ENCODE data around the gene TPPP2.

Gene TPPP2

DNA sequence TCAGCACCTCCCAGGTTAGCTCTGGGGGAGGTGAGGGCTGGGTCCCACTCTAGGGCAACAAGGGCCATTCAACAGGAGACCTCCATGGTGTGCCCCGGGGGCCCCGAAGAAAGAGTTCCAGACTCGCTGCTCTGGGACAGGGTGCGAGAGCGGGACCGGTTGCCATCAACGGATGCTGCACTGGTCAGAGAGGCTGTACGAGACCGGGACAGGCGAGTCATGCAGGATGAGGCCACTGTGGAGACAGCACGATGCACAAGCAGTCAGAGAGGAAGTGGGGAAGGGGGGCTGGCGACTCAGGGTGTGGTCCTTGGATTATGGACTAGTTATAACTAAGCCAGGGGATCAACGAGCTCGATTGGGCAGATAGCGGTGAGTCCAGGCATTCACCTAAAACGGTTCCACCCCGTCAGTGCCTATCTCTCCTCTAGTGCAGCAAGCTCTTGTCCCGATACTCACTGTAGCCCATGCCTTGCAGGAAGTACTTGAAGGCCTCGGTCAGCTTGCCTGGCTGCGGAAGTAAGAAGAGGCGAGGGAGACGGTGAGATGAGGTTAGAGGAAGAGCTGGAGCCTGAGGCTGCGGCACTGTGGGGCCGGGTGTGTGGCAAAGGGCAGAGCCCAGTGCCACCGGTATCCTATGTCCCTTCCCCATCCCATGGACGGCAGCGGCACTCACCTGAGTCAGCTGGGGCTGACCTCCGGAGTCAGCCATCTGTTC, 12.3 kb upstream of the TPPP2 start:
- DNase-seq: no peak

DNA sequence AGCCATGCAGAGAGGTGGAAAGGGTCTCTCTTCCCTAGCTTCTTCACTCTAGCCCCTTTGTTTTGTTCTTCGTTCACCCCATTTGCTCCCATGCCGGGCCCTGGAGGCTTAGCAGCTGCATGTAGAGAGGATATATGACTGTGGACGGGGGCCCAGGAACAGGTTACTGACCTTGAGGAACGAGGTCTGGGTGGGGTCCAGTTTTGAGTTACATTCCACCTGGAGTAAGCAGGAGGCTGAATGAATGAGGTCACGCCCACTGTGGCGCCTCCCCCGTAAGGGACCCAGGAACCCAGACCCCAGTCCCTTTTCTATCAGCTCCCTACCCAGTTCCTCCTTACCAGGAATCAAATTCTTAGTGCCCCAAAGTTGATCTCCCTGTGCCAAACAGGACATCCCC, 11.7 kb upstream of the TPPP2 start:
- DNase-seq: no peak

DNA sequence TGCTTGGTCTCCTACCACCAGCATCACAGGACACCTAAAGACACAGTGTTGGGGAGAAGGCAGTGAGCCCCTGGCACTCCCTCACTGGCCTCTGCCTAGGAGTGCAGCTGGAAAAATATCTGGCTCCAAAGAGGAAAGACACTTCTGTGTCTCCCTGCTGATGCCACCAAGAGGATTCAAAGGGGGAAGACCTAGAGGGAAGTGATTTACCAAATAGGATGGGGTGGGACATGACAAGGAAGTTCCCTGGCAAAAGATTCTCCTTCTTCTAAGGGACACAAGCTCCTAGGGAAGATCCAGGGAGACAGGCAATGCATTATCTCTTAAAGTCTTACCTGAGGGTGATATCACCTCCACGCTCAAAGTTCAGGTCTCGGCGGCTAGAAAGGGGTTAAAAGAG, 11.2 kb upstream of the TPPP2 start:
- no peak for DNase-seq

DNA sequence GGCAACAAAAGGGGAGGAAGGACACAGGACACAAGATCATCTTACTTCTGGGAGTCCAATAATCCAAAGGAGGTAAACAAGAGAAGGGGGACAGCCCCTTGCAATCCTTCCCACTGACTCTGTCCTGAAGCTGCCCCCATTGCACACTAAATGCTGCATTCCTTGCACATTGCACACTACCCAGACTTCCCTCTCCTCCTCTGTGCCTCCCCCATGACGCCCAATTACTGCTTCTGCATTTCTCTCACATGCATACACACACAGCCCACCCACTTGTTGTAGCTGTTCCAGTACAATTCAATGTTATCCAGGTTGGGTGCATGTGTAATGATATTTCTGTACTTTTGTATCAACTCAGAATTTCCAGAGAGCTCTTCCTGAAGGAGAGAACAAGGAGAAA, 10.7 kb upstream of the TPPP2 start:
- DNase-seq: no peak

DNA sequence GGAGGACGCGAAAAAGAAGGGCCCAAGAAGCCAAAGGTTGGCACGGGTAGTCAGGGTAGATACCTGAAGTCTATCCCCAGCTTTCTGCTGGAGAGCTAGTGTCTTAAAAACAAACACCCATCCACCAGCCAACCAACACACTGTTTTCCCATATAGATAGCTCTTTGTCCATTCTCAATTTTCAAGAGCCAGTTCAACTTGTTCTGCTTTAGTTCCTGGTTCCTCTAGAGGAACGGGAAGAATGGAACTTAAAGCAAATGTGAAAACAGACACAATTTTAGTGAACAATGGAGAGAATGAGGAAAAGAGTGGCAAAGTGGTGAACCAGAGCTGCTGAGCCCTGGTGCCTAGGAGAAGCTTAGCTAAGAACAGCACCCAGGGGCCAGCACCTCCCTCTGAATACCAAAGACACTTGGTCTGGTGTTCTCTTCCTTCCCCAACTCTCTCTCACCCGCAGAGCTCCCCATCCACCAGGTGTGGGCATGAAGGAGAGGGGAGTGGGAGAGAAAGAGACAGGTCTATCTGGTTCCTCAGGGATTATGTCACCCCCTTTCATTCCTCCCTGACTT, 9.0 kb upstream of the TPPP2 start:
- no peak for DNase-seq

DNA sequence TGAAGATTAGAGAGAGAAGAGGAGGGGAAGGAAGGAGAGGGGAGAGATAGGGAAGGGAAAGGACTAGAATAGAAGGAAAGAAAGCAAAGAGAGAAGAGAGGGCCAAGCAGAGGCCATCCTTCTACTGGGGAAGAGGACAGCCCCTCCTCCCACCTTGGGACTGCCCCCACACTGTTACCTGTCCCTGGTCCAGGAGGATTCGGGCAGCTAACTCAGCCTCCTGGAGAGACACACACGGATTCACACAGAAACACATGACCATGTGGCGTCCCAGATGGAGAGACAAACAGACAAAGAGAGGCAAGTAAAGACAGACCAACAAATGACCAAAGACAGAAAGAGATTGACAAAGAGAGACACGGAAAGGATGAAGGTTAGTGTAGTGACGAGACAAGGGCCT, 7.3 kb upstream of the TPPP2 start:
- no peak for DNase-seq

DNA sequence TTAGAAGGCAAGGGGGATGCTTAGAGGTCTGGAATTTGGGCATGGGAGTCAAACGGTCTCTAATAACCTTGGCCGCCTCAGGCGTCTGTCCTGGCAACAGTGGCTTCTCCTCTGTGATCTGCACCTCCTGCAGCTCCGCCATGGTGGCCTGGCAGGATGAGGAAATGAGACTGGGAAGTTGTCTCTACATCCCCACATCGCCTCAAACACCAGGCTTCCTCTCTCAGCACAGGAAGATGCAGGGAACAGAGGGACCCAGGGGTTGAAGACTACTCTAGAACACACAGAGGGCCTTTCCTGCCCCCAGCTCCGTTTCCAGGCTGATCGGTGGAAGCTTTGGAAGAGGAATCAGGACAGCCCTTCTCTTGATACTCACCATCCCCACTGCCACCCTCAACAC, 6.8 kb upstream of the TPPP2 start:
- no peak for DNase-seq

DNA sequence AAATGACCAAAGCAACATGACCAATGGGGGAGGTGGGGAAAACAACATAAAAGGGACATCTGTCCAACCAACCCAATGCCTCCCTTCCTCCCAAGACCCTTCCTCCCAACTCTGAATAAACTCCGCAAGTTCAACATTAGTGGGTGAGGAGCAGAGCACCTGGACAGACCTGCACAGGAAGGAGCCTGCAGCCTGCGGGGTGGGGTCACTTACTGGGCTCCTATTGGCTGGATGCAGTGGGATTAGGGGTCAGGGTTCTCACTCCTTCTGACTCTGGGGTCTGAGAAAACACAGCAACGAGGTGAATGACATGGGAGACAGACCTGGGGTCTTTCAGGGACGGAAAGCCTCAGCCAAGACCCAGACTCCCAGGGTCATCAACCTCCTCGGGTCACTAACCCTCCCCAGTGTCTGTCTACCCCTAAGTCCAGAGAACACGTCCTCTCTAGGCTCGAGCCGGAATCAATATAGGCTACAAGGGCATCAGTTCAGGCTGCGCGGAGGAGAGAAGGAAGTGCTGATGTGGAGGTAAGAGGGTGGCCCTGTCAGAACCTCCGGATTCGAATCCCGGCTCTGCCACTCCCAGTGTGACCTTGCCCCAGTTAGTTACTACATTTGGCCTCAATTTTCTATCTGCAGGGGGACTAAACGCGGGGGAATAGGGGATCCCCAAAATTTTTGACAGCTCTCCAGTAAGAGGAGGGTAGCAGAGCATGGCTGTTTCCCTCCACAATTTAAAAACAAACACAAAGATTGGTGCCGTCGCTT, 6.0 kb upstream of the TPPP2 start:
- no peak for DNase-seq

DNA sequence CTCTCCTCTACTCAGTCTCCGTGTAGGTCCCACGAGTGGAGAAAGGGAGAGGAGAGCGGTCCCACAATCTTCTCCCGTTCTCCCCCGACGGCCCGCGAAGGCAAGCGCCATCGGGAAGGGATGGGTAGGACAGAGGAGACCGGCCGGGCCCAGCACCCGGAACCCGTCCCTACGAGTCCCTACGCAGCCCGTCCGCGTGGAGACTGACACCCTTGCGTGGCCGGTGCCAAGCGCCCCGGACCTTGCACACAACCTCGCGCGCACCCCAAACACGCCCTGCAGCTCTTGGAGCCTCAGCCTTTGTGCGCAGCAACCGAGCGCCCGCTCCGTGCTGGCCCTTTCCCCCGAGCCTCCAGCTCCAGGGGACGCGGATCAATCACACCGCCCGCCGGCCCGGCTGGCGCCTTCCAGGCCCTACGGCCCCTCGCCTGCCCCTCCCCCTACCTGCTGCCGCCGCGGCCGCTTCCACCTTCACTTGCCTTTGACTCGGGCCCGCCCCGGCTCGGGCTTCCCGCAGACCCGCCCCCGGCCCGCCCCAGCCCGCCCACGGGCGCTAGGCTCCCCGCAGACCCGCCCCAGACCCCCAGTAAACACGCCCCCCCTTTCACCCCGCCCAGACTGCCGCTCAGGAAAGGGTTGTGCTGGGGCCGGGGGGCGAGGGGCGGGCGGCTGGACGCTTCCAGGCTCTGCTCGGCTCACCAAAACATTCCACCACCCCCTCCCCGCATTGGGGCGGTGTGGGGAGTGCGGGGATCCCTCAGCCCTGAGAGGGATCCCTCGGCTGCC, 5.2 kb upstream of the TPPP2 start, which contains the start of gene NDRG2:
Gene NDRG2 (minus strand): TSS at position 477 of the 786 bp plus-strand sequence. CDS start 1,746 bp downstream, outside the sequence.
- no peak for DNase-seq

DNA sequence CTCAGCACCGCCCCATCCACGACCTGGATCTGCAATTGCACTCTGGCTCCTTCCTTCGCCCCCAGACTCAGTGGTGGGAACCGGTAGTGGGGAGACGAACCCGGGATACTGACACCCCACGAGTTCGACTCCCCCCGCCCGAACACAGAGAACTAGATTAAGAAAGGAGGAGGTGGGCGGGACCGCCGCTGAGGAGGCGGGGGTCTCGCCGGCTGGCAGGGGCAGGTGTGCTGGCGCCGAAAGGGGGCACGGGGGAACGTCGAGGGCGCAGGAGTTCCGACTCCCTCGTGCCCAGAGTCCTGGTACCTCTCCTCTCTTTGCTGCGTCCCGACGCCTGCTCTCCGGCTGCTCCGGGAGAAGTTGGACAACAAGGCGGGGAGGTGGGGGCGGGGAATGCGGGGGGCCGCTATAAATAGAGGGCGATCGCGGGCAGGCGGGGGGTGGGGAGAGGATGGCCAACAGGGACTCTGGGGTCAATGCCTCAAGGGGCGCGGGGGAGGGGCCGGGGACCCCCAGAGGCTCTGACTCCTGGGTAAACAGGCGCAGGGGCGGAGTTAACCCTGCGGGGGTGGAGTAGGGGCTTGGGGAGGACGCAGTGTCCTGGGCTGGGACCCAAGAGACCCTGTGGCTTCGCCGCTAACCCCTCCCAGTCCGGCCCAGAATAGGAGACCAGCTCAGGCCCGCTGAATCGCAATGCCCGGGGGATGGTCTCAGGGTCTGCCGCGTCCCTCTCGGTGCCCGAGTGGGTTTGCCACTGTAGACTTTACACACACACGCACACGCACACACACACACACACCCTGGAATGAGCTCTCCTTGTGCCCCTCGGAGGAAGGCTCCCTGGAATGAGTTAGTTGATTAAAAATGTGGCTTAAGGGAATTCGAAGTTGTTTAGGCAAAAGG, 4.4 kb upstream of the TPPP2 start:
- no peak for DNase-seq

DNA sequence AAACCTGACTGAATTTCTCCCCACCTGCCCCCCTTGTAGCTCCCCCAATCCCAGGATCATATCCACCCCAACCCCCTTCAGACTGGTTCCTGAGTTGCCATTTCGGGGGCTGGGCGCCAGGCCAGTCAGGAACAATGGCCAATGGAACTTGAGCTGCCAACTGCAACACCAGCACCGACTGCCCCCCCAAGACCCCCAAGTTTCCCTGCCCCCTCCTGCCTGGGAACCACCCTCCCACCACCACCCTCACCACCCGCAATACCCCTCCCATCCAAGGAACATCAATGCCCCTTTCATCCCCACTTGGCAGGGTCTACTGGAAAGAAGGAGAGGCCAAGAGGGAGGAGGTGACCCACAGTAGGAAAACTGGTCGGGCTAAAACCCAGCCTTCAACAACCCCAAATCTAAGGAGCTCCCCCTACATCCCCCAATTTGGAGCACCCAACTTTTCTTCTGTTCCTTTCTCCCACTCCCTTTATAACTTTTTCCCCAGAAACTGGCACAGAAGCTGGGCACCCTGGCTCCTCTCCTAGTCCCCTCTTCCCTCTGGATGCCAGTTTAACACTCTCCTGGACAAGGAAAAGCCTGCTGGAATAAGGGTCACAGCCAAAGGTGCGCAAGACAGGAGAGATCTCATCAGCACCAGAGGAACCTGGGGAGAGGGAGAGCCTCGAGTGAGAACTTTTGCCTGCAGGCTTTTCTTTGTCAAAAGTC, 3.6 kb upstream of the TPPP2 start:
- DNase-seq: no peak

DNA sequence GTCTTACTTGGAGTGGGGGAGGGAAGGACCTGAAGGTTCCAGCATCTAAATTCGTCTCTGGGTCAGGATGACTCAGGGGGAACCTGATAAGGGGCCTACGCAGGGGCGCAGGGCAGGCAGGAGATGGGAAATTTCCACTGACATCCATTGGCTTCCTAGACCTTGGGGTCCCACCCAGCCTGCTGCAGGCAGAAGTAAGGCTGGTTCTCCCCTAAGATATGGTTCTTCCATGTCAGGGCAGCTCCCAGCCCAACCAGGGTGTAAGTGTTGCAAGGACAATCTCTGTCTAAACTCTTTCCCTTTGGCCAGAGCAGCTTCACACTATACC, 3.1 kb upstream of the TPPP2 start:
- DNase-seq: no peak

DNA sequence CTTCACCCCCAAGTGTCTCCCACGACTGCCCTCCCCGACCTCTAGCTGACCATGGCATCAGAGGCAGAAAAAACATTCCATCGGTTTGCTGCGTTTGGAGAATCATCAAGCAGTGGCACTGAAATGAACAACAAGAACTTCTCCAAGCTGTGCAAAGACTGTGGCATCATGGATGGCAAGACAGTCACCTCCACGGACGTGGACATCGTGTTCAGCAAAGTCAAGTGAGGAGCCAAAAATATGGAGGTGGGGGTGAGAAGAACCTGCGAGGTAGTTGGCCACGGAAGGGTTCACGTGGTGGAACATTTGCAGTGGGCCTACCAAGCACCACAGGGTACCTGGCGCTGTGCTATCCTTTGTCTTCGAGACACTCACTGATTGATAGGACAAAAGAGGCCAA, 514 bp downstream of the TPPP2 start:
- DNase-seq: no peak

DNA sequence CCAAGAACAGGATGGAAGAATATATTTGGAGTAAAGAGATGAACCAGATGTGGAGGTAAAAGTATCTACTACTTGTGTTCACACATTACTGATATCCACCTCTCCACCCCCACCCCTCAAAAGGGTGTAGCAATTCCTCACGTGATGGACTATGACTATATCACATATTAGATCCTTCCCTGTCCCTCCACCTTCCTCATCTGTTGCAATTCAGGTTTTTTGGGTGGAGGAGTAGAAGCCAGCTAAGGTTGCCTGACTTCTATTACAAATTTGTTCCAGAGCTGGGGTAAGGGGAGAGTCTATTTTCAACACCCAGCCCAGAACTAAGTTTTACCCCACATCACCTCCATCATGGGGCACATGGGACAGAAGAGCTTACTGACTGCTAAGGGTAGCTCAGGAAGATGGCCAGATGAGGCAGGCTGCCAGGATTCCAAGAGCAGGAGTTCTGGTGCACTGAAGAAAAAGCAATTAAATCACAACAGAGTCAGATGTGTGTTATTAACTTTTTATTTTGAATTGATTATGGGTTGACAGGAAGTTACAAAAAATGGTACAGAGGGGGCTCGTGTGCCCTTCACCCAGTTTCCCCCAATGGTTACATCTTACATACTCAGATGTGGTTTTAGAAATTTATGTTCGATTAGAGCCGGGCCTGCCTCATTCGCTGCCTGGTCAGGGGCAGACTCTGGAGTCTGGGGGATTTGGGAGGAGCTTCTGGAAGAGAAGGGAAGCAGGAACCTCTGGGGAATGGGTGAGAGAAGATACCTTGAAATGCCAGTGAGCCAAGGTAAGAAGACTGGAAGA, 2.5 kb downstream of the TPPP2 start:
- no peak for DNase-seq

DNA sequence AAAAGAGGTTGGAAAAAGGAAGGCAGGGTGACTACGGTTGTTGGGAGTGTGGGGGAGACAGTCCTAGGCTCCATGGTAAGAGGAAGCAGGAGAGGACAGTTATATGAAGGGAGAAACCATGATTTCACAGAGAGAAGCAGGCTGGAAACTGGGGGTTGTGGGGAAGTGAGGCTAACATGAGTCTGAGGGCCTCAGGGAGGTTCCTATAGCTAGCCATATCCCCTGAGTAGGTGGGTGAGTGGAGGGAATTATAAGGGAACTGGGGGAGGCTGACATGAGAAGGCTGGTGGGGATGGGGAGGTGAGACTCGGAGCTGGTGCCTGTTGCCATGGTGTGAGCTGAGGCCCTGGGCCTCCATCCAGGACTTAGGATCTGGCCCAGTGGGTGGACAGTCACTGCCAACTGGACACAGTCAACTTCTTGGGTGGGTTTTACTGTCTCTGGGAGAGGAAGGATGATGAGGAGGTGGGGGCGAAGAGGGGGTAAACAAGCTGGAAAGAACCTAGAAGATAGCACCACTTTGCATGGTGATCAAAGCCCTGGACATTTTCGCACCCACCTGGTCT, 3.2 kb downstream of the TPPP2 start:
- DNase-seq: no peak

DNA sequence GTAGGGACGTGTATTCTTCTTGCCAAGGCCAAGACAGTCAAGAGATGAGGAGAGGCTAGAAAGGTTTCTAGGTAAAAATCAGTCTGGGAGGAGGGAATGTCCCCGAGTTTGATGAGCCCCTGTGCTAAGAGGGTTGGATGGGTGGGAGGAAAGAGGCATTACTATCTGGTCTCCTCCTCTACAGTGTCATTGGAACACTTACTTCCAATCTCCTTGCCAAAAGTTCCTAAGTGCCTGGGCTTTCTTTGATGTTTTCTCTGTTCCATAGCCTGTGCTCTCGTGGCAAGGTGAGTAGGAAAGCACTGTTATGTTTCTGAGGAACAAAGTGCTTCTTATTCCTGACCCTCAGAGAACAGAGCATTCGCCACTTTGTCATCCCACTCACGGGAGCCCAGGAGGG, 4.7 kb downstream of the TPPP2 start, which contains the start of gene RNASE13:
Gene RNASE13 (minus strand): TSS at position 101 of the 400 bp plus-strand sequence. CDS start 519 bp downstream, outside the sequence.
- no peak for DNase-seq

DNA sequence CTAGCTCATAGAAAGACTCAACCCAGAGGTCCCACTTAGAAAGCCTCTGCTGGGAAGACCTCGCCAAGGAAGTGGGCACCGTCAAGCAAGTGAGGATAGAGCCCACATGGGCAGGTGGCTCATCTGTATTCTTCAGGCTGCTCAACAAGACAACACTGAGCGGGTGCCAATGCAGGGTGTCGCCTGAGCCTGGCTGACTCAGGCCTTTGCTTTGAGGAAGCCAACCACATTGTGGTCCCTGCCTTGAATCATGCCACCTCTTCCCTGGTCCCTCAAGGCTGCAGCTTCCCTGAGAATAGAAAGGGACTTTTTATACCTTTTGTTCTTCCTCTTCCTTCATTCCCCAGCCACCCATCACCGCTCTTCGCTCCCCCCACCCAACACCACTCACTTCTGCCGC, 6.7 kb downstream of the TPPP2 start:
- DNase-seq: no peak

DNA sequence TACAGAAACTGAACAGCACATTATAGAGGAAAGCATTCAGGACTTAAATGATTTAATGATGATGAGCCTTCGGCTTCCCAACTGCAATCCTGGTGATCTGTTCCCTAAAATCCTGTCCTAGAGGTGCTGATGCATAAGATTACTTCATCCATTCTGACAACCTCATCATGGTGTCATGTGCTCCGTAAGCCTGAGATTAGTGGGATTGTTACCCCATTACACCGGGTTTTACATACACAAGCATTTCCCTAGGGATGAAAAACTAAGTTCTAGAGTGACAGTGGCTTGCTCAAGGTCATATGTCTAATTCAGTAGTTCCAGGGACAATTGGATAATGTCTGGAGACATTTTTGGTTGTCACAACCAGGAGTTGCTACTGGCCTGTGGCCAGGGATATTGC, 7.1 kb downstream of the TPPP2 start:
- DNase-seq: no peak

DNA sequence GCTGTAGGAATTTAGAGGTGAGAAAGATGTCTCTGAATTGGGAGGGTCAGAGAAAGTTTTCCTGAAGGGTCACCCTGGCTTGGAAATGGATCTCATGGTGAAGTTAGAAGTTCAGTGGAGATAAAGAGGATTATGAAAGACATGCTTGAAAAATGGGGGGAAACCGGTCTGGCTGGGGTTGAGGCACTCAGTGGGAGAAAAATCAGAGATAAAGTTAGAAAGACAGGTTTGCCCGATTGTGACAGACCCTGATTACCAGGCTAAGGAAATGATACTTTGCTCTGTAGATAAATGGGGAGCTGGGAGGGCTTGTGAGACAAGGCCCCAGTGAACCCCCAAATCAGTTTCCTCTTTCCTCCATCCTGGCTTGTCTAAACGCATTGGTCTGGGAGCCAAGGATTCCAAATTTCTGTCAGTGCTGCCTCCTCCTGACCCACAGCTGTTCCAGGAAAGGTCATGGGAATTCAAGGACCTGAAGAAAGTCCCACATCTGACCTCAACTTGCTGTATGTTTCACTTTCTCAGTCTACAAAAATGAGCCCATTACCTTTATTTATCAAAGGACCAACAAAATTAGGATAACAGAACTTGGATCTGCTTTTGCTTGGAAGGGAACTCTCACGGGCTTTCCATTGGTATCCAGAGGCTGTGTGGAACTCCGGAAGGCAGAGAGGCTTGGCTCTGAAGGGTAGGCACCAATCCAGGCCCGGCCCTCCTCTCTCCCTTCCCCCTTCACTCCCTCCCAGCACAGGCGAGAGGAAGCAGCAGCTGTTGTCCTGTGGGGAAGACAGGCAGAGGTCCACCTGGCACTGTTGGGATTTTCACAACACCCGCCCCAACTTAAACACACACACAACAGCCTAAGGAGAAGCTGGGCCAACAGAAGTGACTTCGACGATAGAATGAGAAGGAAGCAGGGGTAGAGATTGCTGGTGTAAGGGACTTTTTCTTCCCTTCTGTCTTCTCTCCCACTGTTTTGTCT, 8.7 kb downstream of the TPPP2 start:
- no peak for DNase-seq

Data from NCI-H2081 treated with DMSO at 0.1 percent for 48 hours (cell line).